ENCODE results near the gene BCL2. TPM values are rescaled to one million over a fixed set of nuclear protein-coding genes. Genes with fewer than 3 reads are reported as not detected.
"Not testable (repeated sequence)": the region's sequence is repeated elsewhere in the genome, so short reads cannot be mapped to it uniquely, and the experiment has no call there.

The BCL2 gene
- total RNA-seq, 1 donor from 2014 or later, result 9.3 TPM

- DNase-seq (ENCODE audit: low spot score in 2 of 2, unreplicated experiment in 2 of 2), result no peak
- Mint-ChIP-seq H3K9me3 (no peaks in the 10 kb centered on the region), H3K36me3 (no peaks in the 10 kb centered on the region)
These were observed 124.0 kb downstream of the BCL2 start for GRCh38 chr18:63195326-63196159.

GRCh38 chr18:63192885-63193349, 126.7 kb downstream of the BCL2 start:
- Mint-ChIP-seq H3K36me3 (no peaks in the 10 kb centered on the region), H3K4me1 (peaks cover 19% of the 10 kb centered on the region), H3K9me3 (no peaks in the 10 kb centered on the region), H3K27me3 (ENCODE audit: low read depth) (no peaks in the 10 kb centered on the region), H3K27ac (no peak overlapping the region), H3K4me3 (no peak overlapping the region)
- no peak for DNase-seq (ENCODE audit: low spot score in 2 of 2, unreplicated experiment in 2 of 2)
- TF ChIP-seq, protein P1, sequence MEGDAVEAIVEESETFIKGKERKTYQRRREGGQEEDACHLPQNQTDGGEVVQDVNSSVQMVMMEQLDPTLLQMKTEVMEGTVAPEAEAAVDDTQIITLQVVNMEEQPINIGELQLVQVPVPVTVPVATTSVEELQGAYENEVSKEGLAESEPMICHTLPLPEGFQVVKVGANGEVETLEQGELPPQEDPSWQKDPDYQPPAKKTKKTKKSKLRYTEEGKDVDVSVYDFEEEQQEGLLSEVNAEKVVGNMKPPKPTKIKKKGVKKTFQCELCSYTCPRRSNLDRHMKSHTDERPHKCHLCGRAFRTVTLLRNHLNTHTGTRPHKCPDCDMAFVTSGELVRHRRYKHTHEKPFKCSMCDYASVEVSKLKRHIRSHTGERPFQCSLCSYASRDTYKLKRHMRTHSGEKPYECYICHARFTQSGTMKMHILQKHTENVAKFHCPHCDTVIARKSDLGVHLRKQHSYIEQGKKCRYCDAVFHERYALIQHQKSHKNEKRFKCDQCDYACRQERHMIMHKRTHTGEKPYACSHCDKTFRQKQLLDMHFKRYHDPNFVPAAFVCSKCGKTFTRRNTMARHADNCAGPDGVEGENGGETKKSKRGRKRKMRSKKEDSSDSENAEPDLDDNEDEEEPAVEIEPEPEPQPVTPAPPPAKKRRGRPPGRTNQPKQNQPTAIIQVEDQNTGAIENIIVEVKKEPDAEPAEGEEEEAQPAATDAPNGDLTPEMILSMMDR (IDR thresholded peaks at IDR 0.05; ENCODE audit: unreplicated experiment), result no peak

More at GRCh38 chr18:63195326-63196159, 124.0 kb downstream of the BCL2 start:
- H3K4me1 Mint-ChIP-seq, result no peaks in the 10 kb centered on the region
- H3K27ac Mint-ChIP-seq, result no peak overlapping the region
- no peak overlapping the region for H3K4me3 Mint-ChIP-seq
- no peaks in the 10 kb centered on the region for H3K27me3 Mint-ChIP-seq (ENCODE audit: low read depth)
- TF ChIP-seq, protein P1 (IDR thresholded peaks at IDR 0.05; ENCODE audit: unreplicated experiment), result no peak

GRCh38 chr18:63192126-63192884, 127.3 kb downstream of the BCL2 start:
- no peak for DNase-seq (ENCODE audit: low spot score in 2 of 2, unreplicated experiment in 2 of 2)
- H3K4me1 Mint-ChIP-seq, result peaks cover 25% of the 10 kb centered on the region
- no peaks in the 10 kb centered on the region for H3K9me3 Mint-ChIP-seq
- H3K36me3 Mint-ChIP-seq, result no peaks in the 10 kb centered on the region
- TF ChIP-seq, protein P1 (IDR thresholded peaks at IDR 0.05; ENCODE audit: unreplicated experiment), result no peak
- H3K4me3 Mint-ChIP-seq, result no peak overlapping the region
- H3K27ac Mint-ChIP-seq, result no peak overlapping the region
- no peaks in the 10 kb centered on the region for H3K27me3 Mint-ChIP-seq (ENCODE audit: low read depth)

- H3K27me3 Mint-ChIP-seq (ENCODE audit: low read depth), result no peaks in the 10 kb centered on the region
- H3K27ac Mint-ChIP-seq, result no peak overlapping the region
- H3K36me3 Mint-ChIP-seq, result no peaks in the 10 kb centered on the region
- H3K4me1 Mint-ChIP-seq, result peaks cover 34% of the 10 kb centered on the region
- TF ChIP-seq, protein P1 (IDR thresholded peaks at IDR 0.05; ENCODE audit: unreplicated experiment), result no peak
- no peaks in the 10 kb centered on the region for H3K9me3 Mint-ChIP-seq
- H3K4me3 Mint-ChIP-seq, result no peak overlapping the region
- no peak for DNase-seq (ENCODE audit: low spot score in 2 of 2, unreplicated experiment in 2 of 2)
These were observed 128.2 kb downstream of the BCL2 start for GRCh38 chr18:63191413-63191812.

DNA sequence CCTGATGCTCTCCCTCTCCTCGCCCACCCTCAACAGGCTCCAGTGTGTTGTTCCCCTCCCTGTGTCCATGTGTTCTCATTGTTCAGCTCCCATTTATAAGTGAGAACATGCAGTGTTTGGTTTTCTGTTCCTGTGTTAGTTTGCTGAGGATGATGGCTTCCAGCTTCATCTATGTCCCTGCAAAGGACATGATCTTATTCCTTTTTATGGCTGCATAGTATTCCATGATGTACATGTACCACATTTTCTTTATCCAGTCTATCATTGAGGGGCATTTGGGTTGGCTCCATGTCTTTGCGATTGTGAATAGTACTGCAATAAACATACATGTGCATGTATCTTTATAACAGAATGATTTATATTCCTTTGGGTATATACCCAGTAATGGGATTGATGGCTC, 128.7 kb downstream of the BCL2 start:
- H3K27me3 Mint-ChIP-seq (ENCODE audit: low read depth); H3K4me3 Mint-ChIP-seq; DNase-seq (ENCODE audit: low spot score in 2 of 2, unreplicated experiment in 2 of 2); H3K36me3 Mint-ChIP-seq; H3K27ac Mint-ChIP-seq; H3K9me3 Mint-ChIP-seq: not testable (repeated sequence)
- H3K4me1 Mint-ChIP-seq, result peaks cover 40% of the 10 kb centered on the region

DNA sequence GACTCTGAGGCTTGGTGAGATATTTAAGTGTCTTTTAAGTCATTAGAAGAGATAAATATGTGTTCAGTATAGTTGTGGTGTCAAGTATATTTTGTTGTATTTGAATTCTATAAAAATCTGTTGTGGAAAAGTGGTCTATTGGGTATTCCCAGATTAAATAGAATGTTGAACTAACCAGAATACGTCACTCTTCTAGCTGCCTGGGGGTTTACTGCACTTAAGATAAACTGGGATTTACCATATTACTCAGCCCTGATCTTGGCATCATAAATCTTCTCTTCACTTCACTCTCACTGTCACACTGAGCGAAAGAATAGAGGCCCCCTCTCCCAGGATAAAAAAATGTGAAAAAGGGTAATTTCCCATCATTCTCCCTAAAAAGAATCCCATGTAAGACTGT, 129.8 kb downstream of the BCL2 start:
- no peak overlapping the region for H3K27ac Mint-ChIP-seq
- H3K9me3 Mint-ChIP-seq, result no peaks in the 10 kb centered on the region
- no peak overlapping the region for H3K4me3 Mint-ChIP-seq
- no peaks in the 10 kb centered on the region for H3K36me3 Mint-ChIP-seq
- H3K4me1 Mint-ChIP-seq, result peaks cover 44% of the 10 kb centered on the region
- TF ChIP-seq, protein P1 (IDR thresholded peaks at IDR 0.05; ENCODE audit: unreplicated experiment), result no peak
- DNase-seq (ENCODE audit: low spot score in 2 of 2, unreplicated experiment in 2 of 2), result no peak
- no peaks in the 10 kb centered on the region for H3K27me3 Mint-ChIP-seq (ENCODE audit: low read depth)

Data from mesothelial cell of epicardium (in vitro differentiated cells).